Fibroblast of upper back skin (primary cell): Measurements from ENCODE around the gene SLC27A2.

Experiments used
- DNase-seq: peaks from one replicate; pipeline ENCODE4 v3.0.0-alpha.2; 2013

The SLC27A2 gene

GRCh38 chr15:50281427-50281826 lies 99.4 kb downstream of the SLC27A2 start:
- DNase-seq = no peak
